Omental fat pad (tissue), 4 donors: ENCODE data around the gene TESK1. TPM values are rescaled to one million over a fixed set of nuclear protein-coding genes. Genes with fewer than 3 reads are reported as not detected.
"Not testable (repeated sequence)": the region's sequence is repeated elsewhere in the genome, so short reads cannot be mapped to it uniquely, and the experiment has no call there.

Experiments
- ATAC-seq: fragments of 150-250 bp; one replicate; pipeline ENCODE4 v1.9.1; 2016; ENCODE audit warnings: mild to moderate bottlenecking, moderate library complexity; ENCODE audit not compliant: low FRiP score
- DNase-seq: peaks from one replicate; pipeline ENCODE4 v3.0.0-alpha.2; 2019; ENCODE audit warnings: low spot score
- total RNA-seq, 4 donors: library from RNA; depleted of rRNA; stranded (reverse); fragments of >200 nt; gene quantifications; one replicate each; pipeline ENCODE4 v1.1.0, GENCODE V29; 2016
- TF ChIP-seq, protein P1 (sequence below), 3 donors: fragments of 450-650 bp; IDR thresholded peaks; one replicate each; pipeline ENCODE4 v1.5.1; 2016 to 2017; ENCODE audit warnings: antibody characterized with exemption in 3 of 3, mild to moderate bottlenecking in 3 of 3, moderate library complexity in 2 of 3

TESK1 gene
- total RNA-seq, 4 donors from 2014 or later = 29.6 to 53.0 (median 36.5) TPM

DNA sequence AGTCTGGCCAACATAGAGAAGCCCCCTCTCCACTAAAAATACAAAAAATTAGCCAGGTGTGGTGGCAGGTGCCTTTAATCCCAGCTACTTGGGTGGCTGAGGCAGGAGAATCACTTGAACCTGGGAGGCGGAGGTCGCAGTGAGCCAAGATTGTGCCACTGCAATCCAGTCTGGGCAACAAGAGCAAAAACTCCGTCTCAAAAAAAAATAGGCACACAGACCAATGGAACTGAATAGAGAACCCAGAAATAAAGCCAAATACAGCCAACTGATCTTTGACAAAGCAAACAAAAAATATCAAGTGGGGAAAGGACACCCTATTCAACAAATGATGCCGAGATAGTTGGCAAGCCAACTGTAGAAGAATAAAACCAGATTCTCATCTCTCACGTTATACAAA, 16.6 kb upstream of the TESK1 start:
- DNase-seq, ATAC-seq: not testable (repeated sequence)

- TF ChIP-seq, protein P1, sequence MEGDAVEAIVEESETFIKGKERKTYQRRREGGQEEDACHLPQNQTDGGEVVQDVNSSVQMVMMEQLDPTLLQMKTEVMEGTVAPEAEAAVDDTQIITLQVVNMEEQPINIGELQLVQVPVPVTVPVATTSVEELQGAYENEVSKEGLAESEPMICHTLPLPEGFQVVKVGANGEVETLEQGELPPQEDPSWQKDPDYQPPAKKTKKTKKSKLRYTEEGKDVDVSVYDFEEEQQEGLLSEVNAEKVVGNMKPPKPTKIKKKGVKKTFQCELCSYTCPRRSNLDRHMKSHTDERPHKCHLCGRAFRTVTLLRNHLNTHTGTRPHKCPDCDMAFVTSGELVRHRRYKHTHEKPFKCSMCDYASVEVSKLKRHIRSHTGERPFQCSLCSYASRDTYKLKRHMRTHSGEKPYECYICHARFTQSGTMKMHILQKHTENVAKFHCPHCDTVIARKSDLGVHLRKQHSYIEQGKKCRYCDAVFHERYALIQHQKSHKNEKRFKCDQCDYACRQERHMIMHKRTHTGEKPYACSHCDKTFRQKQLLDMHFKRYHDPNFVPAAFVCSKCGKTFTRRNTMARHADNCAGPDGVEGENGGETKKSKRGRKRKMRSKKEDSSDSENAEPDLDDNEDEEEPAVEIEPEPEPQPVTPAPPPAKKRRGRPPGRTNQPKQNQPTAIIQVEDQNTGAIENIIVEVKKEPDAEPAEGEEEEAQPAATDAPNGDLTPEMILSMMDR (IDR thresholded peaks at IDR 0.05) = no peak
- DNase-seq (no peak), ATAC-seq (no peak)
Measured at GRCh38 chr9:35593581-35593980, 11.5 kb upstream of the TESK1 start.

DNA sequence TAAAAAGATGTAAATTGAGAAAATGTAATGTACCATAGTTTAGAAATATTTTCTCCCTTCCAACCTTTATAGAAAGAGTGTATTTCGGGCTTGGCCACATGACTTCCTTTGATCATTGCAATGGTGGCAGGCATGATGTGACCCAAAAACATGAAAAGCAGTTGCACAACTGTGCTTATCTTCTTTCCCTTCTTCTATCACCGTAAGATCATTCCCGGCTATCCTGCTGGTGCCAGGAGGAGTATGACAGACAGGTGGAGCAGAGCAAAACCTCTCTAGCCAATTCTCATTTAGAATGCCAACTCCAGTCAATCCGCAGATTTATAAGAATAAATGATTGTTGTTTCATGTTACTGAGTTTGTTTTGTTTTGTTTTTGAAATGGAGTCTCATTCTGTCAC, 10.6 kb upstream of the TESK1 start:
- DNase-seq (no peak), ATAC-seq (no peak)
- TF ChIP-seq, protein P1 (IDR thresholded peaks at IDR 0.05) = no peak

DNA sequence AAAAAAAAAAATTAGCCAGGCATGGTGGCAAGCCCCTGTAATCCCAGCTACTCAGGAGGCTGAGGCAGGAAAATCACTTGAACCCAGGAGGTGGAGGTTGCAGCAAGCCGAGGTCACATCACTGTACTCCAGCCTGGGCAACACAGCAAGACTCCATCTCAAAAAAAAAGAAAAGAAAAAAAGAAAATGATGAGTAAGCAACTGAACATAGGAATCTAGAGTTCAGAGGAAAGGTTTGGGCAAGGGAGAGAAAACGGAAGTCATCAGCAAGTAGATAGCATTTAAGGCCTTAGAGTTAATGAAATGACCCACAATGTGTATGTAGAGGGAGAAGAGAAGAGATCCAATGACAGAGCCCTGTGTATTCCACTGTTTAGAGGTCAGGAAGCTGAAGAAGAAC, 8.2 kb upstream of the TESK1 start:
- DNase-seq, ATAC-seq: not testable (repeated sequence)

DNA sequence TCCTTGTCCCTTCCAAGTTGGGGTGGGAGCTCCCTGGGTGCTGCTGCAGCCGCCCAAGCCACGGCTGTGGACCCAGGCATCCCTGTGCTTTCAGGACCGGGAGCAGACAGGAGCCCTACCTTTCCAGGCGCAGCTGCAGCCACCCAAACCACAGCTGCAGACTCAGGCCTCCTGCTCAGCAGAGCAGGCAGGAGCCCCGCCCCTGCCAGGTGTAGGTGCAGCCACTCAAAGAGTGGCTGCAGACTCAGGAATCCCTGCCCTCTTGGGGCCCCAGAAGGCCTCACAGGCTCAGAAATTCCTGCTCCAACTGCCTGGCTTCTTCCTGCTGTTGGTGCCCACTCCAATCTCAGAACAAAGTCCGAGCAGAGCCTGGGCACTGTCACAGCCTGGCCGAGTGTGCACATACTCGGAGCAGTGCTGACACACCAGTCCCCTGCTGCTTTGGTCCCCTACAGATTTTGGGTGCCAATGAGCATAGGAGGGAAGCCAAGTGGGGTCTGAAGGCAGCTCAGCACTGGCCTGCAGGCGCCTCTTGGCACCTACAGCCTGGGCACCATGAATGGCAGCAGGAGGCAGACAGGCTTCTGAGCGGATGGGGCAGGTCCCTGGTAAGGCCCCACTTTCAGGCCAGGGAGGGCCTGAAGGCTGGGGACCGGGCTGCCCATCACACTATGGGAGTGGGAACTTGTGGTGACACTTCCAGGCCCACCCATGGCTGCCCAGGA, 6.0 kb upstream of the TESK1 start:
- ATAC-seq (no peak), DNase-seq (no peak)
- TF ChIP-seq, protein P1 (IDR thresholded peaks at IDR 0.05) = no peak

GRCh38 chr9:35599763-35600604, 5.1 kb upstream of the TESK1 start:
- TF ChIP-seq, protein P1 (IDR thresholded peaks at IDR 0.05) = no peak
- no peak for DNase-seq
- ATAC-seq = no peak

GRCh38 chr9:35603506-35603985, 1.5 kb upstream of the TESK1 start:
- ATAC-seq (peak; percentile 50), DNase-seq (no peak)
- TF ChIP-seq, protein P1 (IDR thresholded peaks at IDR 0.05) = no peak
